Fibroblast of skin of abdomen (primary cell): ENCODE measurements around the gene YWHAH.
"Not testable (repeated sequence)": the region's sequence is repeated elsewhere in the genome, so short reads cannot be mapped to it uniquely, and the experiment has no call there.

Source experiments
- DNase-seq: peaks from one replicate; pipeline ENCODE4 v3.0.0-alpha.2; 2013

YWHAH gene

GRCh38 chr22:31951194-31952093 lies 7.1 kb downstream of the YWHAH start:
- no peak for DNase-seq

GRCh38 chr22:31952094-31952401 lies 7.7 kb downstream of the YWHAH start:
- DNase-seq: peak; percentile 29

- DNase-seq: peak; percentile 85
These were observed 8.1 kb downstream of the YWHAH start for GRCh38 chr22:31952472-31952871.

GRCh38 chr22:31953261-31953660 lies 8.9 kb downstream of the YWHAH start:
- DNase-seq: no peak

- DNase-seq: no peak
These were observed 10.5 kb downstream of the YWHAH start for GRCh38 chr22:31954535-31955523.

GRCh38 chr22:31956360-31956759 lies 12.0 kb downstream of the YWHAH start:
- DNase-seq: no peak

- no peak for DNase-seq
These were observed 13.7 kb downstream of the YWHAH start for GRCh38 chr22:31957970-31958594.

- no peak for DNase-seq
These were observed 14.4 kb downstream of the YWHAH start for GRCh38 chr22:31958625-31959239.

- no peak for DNase-seq
These were observed 16.4 kb downstream of the YWHAH start for GRCh38 chr22:31960767-31961166.

GRCh38 chr22:31962387-31963125 lies 18.2 kb downstream of the YWHAH start:
- DNase-seq: no peak

- DNase-seq: no peak
These were observed 23.7 kb downstream of the YWHAH start for GRCh38 chr22:31968022-31968421.

GRCh38 chr22:31969789-31970489 lies 25.6 kb downstream of the YWHAH start:
- peak; percentile 45 for DNase-seq

- peak; percentile 59 for DNase-seq
These were observed 26.4 kb downstream of the YWHAH start for GRCh38 chr22:31970490-31971444.

GRCh38 chr22:31972180-31972579 lies 27.8 kb downstream of the YWHAH start:
- DNase-seq: no peak

GRCh38 chr22:31973739-31974138 lies 29.4 kb downstream of the YWHAH start:
- no peak for DNase-seq

- peak; percentile 56 for DNase-seq
These were observed 33.0 kb downstream of the YWHAH start for GRCh38 chr22:31977141-31977841.

- no peak for DNase-seq
These were observed 33.6 kb downstream of the YWHAH start for GRCh38 chr22:31977939-31978338.

GRCh38 chr22:31980628-31981027 lies 36.3 kb downstream of the YWHAH start:
- DNase-seq: no peak

GRCh38 chr22:31981976-31982375 lies 37.6 kb downstream of the YWHAH start:
- not testable (repeated sequence) for DNase-seq
